Measurements from ENCODE around the gene SASH1.

SASH1 gene

DNA sequence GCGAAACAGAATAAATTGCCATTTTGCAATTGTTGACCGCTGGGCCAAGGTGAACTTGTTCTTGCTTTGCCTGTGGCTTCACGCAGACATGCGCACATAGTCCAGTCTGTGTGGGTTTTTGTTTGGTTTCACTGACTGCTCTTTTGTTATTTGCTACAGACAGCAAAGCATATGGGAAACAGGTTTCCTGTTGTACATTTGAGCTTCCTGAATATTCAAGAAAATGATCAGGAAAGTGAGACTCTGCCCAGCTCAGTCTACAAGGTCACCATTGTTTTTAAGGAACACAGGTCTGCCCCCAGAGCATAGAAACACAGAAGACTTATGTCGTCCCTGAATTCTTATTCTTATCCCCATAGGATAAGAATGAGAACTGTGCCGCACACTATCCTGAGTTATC lies 55.6 kb downstream of the SASH1 start:
- no peak for FAIRE-seq

DNA sequence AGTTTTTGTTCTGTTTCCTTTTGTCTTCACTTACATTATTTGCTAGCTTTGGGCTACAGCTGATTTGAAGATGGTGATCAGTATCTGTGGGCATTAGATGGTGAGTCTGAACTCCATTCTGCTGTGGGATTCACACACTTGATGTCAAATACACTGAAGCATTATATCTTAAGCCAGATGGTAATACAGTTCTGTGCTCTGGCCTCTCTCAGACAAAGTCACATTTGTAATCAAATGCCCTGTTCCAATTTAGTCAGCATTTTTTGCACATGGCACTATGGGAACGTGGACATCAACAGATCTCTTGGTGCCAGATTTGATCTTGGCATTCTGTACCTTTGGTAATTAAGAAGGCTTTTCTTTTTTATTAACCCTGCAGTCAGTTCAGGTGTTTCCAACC lies 56.0 kb downstream of the SASH1 start:
- DNase-seq (ENCODE audit: insufficient read length, low spot score) (no peak), FAIRE-seq (no peak)

More for the DNA sequence above, 55.6 kb downstream of the SASH1 start:
- no peak for DNase-seq (ENCODE audit: insufficient read length, low spot score)

DNA sequence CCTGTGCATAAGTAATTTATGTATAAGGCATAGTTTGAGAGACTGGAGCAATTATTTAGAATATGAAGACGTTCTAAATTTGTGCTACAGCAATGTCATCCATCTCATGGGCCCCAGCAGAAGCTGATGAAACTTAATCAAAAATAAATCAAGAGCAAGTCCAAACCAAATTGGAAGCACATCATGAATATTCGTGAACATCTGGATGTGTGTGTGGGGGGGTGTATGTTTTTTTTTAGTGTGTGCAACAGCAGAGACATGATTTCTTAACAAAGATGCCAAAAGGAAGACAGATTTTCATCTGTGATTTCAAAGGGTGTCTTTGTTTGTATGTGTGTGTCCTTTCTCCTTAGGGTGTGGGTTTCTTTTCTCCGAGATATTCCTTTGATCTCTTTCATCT lies 58.9 kb downstream of the SASH1 start:
- FAIRE-seq (no peak), DNase-seq (ENCODE audit: insufficient read length, low spot score) (no peak)

DNA sequence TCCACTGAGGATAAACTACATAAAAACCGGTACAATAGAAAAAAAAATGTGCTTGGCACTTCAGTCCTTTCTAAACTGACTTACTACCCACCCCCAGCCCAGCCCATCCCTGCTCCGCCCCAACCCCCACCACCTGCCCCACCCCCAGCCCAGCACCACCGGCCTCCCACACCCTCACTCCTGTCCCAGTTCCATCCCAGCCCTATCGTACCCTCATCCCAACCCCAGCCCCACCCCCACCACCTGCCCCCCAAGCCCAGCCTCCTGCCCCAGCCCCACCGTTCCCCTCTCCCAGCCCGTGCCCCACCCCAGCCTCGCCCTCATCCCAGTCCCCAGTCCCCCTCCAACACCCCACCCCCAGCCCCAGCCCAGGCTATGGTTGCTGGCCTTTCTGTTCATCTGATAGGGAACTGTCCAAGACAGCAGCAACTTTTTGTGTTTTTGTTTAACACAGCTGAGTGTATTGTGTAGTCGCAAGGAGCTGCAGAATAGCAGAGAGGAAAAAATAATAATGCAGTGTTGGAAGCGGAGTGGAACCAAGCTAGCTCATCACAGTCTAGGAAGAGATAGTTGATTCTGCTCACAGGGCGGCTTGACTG lies 61.9 kb downstream of the SASH1 start:
- FAIRE-seq, result no peak
- no peak for DNase-seq (ENCODE audit: insufficient read length, low spot score)

DNA sequence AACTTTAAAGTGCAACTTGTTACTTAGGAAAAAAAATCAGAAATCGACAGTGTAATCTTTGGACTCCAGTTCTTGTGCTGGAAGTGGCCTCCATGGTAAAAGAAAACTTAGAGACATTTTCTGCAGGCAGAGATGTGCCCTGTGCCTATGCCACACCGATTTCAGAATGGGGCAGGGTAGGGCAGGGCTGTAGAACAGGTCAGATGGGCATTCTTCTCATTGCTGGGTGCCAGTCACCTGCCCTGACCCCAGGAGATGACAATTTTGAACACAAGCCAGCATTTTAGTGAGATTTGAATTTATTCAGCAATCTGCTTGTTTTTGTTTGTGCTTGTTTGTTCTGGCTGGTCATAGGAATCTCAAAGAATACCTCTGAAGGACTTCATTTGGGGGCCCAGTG lies 63.3 kb downstream of the SASH1 start:
- no peak for DNase-seq (ENCODE audit: insufficient read length, low spot score)
- no peak for FAIRE-seq

- FAIRE-seq (no peak), DNase-seq (ENCODE audit: insufficient read length, low spot score) (no peak)
Observed at GRCh38 chr6:148406579-148407371, 64.1 kb downstream of the SASH1 start.

DNA sequence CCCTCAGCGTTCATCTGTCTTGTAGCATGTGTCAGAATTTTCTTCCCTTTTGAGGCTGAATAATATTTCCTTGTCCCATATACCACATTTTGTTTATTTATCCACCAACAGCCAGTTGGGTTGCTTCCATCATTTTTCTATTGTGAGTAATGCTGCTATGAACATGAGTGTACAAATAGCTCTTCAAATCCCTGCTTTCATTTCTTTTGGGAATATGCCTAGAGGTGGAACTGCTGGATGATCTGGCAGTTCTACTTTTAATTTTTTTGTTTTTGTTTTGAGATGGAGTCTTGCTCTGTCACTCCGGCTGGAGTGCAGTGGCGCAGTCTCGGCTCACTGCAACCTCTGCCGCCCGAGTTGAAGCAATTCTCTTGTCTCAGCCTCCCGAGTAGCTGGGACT lies 64.7 kb downstream of the SASH1 start:
- peak; percentile 12 for DNase-seq (ENCODE audit: insufficient read length, low spot score)
- no peak for FAIRE-seq

- DNase-seq (ENCODE audit: insufficient read length, low spot score) (no peak), FAIRE-seq (no peak)
Observed at GRCh38 chr6:148413321-148414091, 70.9 kb downstream of the SASH1 start.

- DNase-seq (ENCODE audit: insufficient read length, low spot score), result no peak
- no peak for FAIRE-seq
Observed at GRCh38 chr6:148414092-148414489, 71.5 kb downstream of the SASH1 start.

- DNase-seq (ENCODE audit: insufficient read length, low spot score) (peak; percentile 48), FAIRE-seq (no peak)
Observed at GRCh38 chr6:148414836-148415235, 72.2 kb downstream of the SASH1 start.

DNA sequence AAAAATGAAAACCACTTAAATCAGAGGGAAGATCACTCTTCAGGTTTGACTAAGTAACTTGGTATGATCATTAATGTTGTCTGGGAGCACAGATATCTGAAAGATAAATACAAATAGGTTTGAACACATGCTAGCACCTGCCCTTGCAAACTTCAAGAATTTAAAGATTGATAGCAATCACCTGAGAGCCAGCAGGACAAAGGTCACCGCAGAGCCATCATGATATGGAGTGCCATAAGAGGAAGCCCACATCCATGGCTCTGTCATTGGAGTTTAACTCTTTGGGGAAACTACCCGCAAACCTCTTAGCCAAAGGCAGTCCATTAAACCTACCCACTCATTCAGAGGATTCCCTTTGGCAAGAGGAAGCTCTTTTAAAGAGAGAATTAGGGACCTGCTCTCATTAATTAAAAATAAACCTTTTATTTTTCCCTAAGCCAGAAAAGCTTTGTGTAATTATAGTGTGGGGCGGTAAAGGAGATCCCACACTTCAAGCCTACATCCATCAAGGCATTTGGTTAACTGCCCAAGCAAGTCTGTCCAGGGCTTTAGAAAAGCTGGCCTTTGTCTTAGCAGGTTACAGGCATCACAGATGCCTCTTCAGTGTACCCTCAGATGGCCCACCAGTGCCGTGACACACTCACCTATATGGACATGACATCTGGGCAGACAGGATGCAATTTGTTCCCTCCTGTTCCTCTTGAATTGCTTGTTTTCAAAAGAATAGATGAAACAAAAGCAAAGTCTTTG lies 73.0 kb downstream of the SASH1 start:
- no peak for FAIRE-seq
- DNase-seq (ENCODE audit: insufficient read length, low spot score), result no peak

GRCh38 chr6:148416330-148416965 lies 73.8 kb downstream of the SASH1 start:
- FAIRE-seq, result no peak

DNA sequence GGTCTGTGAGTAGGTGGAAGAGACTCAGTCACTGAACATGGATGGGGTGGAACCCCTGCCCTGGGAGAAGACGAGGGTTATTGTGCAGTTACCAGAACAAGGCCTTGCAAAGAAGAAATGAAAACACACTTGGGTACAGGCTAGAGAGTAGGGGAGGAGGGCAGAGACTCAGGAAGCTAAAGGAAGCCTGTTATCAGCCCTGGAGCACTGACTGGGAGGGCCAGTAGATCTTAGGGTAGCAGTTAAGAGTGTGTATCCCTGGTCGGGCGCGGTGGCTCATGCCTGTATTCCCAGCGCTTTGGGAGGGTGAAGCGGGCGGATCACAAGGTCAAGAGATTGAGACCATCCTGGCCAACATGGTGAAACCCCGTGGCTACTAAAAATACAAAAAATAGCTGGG lies 74.4 kb downstream of the SASH1 start:
- FAIRE-seq, result no peak

More at GRCh38 chr6:148416330-148416965, 73.8 kb downstream of the SASH1 start:
- no peak for DNase-seq (ENCODE audit: insufficient read length, low spot score)

DNA sequence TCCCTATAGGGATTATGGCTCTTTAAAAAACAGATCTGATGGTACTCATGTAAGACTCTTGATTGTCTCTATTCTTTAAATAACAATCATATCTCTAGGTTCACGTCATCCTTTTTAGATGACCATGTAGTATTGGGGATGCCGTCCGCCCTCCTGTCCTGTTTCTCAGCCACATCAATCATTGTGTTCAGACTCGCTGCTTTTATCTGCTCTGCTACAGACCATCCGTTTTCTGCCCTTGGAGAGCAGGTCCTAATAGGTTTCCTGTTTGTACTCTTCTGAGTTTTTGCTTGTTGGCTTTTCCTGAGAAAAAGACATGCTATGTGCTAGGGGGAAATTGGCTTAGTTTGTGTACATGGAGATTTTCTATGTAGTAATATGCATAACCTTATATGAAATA lies 76.8 kb downstream of the SASH1 start:
- FAIRE-seq (no peak), DNase-seq (ENCODE audit: insufficient read length, low spot score) (no peak)

More for the DNA sequence above, 74.4 kb downstream of the SASH1 start:
- DNase-seq (ENCODE audit: insufficient read length, low spot score), result no peak

DNA sequence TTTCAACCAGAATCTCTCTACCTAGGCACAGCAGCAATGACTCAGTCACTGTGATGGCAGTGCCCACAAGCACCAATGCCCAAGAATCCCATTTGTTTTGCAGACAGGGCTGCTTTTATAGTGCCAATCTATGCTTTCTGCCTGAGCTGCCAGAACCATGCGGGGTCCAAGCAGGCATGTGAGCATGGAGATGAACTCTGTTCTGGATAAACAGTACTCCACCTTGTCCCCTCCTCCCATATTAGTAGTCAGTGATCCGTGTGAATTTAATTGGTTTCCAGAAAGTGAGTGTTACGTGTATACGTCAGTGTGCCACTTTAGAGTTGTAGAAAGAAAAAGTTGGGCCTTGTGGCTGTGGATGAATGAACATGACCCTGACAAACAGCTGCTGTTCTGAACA lies 79.4 kb downstream of the SASH1 start:
- FAIRE-seq (no peak), DNase-seq (ENCODE audit: insufficient read length, low spot score) (no peak)

DNA sequence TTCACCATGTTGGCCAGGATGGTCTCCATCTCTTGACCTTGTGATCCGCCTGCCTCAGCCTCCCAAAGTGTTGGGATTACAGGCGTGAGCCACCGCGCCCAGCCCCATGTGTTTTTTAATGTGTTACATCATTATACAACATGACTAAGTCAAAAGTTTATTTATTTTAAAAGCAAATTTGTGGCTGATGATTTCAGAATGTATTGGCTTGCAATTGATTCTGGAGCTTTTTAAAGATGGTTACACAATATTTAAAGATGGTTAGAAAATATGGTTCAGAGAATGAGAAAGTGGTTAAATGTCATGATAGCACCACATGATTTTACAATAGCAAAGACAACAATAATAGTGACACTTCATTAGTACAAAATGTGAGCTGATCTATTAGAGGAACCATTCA lies 80.5 kb downstream of the SASH1 start:
- no peak for DNase-seq (ENCODE audit: insufficient read length, low spot score)
- no peak for FAIRE-seq

- DNase-seq (ENCODE audit: insufficient read length, low spot score) (no peak), FAIRE-seq (no peak)
Observed at GRCh38 chr6:148423601-148424270, 81.1 kb downstream of the SASH1 start.

- no peak for FAIRE-seq
- DNase-seq (ENCODE audit: insufficient read length, low spot score), result no peak
Observed at GRCh38 chr6:148425443-148425842, 82.8 kb downstream of the SASH1 start.

- DNase-seq (ENCODE audit: insufficient read length, low spot score) (no peak), FAIRE-seq (no peak)
Observed at GRCh38 chr6:148426317-148426977, 83.8 kb downstream of the SASH1 start.
